Suppressor macrophage (primary cell): Measurements from ENCODE around the gene UNC13A.

Experiments
- DNase-seq, 4 experiments: peaks; one replicate each; pipeline ENCODE4 v3.0.0-alpha.2; 2020 to 2022

The UNC13A gene

GRCh38 chr19:17703824-17704463, 15.8 kb upstream of the UNC13A start:
- DNase-seq = peak; percentile 73 to 84 (median 78)

- no peak for DNase-seq
Observed at GRCh38 chr19:17695198-17695597, 7.0 kb upstream of the UNC13A start.

DNA sequence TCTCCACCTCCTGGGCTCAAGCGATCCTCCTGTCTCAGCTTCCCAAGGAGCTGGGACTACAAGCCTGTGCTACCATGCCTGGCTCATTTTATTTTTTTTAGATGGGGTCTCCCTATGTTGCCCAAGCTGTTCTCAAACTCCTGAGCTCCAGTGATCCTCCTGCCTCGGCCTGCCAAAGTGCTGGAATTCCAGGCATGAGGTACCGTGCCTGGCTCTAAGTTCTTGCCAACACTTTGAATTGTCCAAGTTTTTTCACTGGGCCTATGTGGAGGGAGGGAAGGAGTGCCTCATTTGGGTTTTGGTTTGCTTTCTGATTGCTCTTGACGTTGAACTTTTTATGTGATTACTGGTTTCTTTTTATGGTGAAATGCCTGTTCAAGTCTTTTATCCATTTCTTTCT, 4.4 kb upstream of the UNC13A start:
- DNase-seq = no peak

GRCh38 chr19:17688853-17689595, 870 bp upstream of the UNC13A start:
- DNase-seq = no peak

DNA sequence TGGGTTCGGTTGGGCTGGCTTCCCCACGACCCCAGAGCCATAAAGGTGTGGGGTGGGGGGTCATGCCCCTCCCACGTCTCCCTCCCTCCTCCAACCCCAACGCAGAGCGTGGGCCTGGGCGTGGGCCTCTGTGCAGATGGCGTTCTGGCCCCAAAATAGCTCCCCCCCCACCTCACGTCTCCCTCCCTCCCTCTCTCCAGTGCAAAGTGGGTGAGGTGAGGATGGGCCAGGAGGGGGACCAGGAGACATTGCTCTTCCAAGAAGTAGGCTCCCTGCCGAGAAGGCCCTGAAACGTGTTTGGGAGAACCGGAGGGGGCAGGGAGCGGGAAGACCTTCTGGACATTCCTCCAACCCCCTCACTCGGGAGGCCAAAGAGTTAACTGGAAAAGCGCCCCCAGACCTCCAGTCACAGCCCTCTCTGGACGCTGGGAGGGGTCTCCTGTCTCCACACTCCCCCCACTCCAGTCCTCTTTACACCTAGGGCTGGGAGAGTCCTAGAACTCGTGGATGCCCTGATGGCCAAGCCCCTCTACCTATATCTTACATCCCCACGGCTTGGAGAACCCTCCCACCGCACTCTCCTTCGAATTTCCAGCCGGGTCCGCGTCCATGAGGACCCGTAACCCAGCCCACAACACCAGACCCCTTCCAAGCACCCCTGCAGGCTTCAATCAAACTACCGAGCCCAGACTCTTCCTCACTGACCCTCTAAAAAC, 855 bp downstream of the UNC13A start:
- DNase-seq = no peak

DNA sequence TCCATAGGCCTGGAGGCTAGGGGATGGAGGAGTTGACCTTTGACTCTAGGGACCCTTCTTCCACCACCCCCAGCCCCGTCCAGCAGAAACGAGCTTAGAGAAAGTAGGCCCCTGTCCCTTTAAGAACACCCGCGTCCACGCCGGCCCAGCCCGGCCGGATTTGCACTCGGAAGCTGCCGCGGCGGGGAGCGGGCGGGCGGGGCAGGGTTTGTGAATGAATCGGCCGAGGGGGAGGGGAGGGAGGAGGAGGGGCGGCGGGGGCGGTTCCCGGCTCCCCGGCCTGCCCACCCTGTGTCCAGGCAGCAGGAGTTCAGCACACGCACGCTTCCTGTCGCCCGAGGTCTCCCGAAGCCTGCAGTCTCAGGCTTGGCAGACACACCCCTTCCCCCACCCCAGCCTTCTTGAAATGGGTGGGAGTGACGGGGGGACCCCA, 1.5 kb downstream of the UNC13A start:
- peak in 2 of 4 experiments; percentile 31 to 40 for DNase-seq

DNA sequence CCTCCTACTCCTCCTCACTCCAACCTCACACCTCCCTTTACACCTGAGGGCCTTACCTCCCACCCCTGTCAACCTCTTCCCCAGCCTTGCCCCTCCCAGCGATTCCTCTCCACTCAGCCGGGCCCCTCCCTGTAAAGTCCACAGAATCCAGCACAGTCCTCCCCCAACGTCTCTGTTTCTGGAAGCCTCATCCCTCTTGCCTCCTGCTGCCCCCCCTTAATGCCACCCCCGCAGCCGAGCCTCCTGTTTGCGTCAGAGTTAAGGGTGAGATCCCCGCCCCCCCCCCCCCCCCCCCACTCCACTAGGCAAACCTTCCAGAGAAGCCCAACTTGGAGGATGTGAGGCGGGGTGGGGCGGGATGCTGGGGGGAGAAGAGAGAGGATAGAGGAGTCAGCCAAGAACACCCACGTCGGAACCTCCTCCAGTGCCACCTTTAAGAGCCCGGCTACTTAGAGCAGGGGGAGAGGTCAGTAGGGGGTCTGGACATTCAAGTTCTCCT, 2.1 kb downstream of the UNC13A start:
- no peak for DNase-seq

DNA sequence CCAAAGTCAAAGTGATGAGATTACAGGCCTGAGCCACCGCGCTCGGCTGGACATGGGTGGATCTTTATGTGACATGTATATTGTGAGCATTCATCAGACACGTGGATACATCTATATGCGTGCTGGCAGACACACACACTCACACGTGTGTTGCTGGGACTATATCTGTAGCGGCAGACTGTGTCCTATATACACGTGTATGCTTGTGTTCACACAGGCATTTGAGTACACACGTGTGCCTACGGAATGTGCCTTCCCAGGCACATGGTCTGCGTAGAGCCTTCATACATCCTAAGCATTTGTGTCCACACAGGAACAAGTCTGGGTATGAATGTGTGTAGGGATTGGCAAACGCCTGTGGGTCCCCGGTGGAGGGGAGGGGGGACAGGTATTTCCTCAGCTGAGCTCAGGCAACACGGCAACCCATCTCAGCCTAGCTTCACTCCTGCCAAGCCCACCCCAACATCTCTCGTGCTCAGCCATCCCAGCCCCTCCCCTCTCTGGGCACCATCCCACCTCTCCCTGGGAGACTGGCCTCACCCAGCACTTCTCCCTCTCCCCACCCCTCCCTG, 2.6 kb downstream of the UNC13A start:
- no peak for DNase-seq

- DNase-seq = no peak
Observed at GRCh38 chr19:17684256-17684655, 3.9 kb downstream of the UNC13A start.

- no peak for DNase-seq
Observed at GRCh38 chr19:17683078-17683477, 5.1 kb downstream of the UNC13A start.

- DNase-seq = no peak
Observed at GRCh38 chr19:17682273-17682672, 5.9 kb downstream of the UNC13A start.

GRCh38 chr19:17681505-17682125, 6.5 kb downstream of the UNC13A start:
- DNase-seq = peak; percentile 44 to 74 (median 56)

DNA sequence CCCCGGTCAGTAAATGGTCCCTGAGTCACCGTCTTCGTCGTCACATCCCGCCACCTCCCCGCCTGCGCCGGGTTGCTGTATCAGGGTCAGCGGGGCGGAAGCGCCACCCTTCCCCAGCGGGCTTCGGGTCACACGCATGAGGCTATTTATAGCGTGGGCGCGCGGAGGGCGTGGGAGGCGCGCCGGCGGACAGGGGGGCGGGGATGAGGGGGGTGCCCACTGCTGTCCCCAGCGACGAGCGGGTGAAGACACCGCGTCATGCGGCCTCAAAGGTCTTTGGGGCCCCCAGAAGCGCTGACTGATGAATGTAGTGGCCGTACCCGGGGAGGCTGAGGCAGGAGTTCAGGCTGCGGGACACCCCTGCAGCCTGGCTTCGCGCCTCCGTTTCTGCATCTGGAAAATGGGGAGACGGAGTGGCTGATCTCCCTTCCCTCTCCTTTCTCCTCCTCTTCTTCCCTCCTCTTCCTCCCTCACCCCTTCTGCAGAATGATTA, 7.9 kb downstream of the UNC13A start:
- DNase-seq = peak; percentile 91 to 94 (median 94)

DNA sequence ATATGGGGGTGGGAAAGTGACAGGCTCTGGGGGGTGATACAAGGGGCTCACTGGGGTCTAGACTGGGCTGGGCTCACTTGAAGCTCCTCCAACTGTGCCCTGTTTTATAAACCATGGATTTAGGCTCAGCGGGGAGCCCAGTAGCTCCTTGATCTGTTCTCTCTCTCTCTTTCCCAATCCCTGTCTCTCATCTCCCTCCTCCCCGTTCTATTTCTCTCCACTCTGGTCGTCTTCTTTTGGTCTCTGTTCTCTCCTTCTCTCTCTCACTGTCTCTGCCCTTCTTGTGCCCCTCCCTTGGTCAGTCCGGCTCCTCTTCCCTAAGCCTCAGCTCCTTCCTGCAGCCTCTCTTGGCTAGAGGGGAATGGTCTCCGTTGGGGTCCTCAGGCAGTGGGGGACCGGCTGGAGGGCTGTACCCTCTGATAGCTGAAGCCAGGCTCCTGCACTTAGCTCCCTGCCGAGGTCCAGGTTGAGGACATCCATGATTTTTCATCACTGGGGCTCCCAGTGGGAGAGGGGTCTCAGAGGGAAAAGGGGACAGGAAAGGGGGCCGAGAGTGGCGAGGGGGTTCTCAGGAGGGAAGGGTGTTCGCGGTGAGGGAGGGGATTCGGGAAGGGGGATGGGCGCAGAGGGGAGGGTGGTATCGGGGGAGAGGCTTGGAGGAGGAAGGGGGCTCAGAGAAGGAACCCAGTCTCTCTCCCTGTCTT, 8.5 kb downstream of the UNC13A start:
- DNase-seq = no peak

DNA sequence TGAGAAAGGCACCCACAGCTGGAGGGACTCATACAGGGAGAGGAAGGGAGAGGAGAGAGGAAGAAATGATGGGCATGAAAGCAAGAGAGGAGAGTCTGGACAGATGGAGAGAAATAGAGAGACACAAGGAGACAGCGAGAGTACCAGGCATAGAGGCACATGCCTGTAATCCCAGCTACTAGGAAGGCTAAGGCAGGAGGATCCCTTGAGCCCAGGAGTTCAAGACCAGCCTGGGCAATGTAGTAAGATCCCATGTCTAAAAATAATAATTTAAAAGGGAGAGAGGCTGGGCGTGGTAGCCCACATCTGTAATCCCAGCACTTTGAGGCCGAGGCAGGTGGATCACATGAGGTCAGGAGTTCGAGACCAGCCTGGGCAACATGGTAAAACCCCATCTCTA, 9.3 kb downstream of the UNC13A start:
- no peak for DNase-seq

DNA sequence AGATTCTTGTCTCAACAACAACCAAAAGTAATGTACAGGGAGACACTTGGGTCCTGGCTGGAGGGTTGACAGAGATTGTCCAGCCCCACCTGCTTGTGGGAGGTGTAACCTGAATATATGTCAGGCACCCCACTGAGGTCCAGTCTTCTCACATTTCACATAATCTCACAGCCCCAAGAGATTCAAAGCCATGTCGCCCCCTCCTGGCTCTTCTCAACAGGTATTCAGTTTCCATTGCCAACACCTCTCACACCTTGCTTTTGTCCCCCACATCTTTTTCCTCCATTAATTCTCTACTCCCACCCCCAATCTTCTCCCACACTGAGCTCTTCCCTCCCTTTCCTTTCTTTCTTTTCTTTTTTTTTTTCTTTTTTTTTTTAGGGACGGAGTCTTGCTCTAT, 11.2 kb downstream of the UNC13A start:
- no peak for DNase-seq

GRCh38 chr19:17676295-17676694, 11.9 kb downstream of the UNC13A start:
- DNase-seq = no peak

GRCh38 chr19:17673937-17674799, 14.0 kb downstream of the UNC13A start:
- no peak for DNase-seq

DNA sequence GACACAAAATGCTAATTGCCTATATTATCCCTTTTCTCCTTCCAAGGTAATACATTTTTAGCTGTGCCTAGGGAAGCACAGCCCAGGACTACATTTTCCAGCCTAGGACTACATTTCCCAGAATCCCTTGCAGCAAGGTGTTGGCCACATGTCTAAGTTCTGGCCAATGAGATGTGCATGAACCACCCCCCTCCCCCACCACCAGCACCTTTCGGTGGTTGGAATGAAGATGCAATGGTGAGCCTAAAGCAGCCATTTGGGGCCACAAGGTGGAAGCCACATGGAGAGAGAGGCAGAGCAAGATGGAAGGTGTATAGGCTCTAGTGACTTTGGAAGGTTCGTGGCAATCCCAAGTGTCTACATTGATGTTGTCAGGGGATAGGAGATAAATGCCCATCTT, 16.2 kb downstream of the UNC13A start:
- DNase-seq = peak; percentile 31 to 52 (median 50)

DNA sequence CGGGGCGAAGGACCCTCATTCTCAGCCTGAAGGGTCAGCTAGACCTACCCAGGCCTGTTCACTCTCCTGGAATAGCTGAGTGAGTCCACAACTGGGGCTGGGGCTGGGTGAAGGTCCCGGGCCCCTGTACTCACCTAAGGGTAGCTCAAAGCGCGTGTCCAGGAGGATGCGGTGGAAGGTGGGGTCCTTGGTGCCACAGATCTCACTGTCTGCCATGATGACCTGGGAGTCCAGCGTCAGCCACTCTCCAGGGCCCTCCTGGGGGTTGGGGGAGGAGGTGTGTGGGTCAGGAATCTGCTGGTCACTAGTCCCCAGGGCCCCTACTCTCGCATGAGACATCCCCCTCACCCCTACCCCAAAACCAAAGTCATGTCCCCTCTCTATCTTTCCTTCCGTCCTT, 18.7 kb downstream of the UNC13A start:
- DNase-seq = no peak

- DNase-seq = no peak
Observed at GRCh38 chr19:17665058-17665457, 23.1 kb downstream of the UNC13A start.
